ENCODE results near the gene CCDC9.

CCDC9 gene

GRCh38 chr19:47255879-47256692, at the start of gene CCDC9:
CCDC9 (plus strand) TSS chr19:47256525; CDS start chr19:47258401, 1,876 bp downstream.
- peak; percentile 97 to 98 for DNase-seq

GRCh38 chr19:47209319-47210179, 46.8 kb upstream of the CCDC9 start:
- no peak for DNase-seq

More at GRCh38 chr19:47255879-47256692, at the start of gene CCDC9:
- TF ChIP-seq POLR2A (IDR thresholded peaks at IDR 0.05; ENCODE audit: low read length), result peak; percentile 91
- no peak for TF ChIP-seq GATA1 (IDR thresholded peaks at IDR 0.05; ENCODE audit: low read depth, low read length)

GRCh38 chr19:47210180-47210490, 46.2 kb upstream of the CCDC9 start:
- DNase-seq, result no peak
- TF ChIP-seq POLR2A (IDR thresholded peaks at IDR 0.05; ENCODE audit: low read length), result no peak
- TF ChIP-seq GATA1 (IDR thresholded peaks at IDR 0.05; ENCODE audit: low read depth, low read length), result no peak

More at GRCh38 chr19:47209319-47210179, 46.8 kb upstream of the CCDC9 start:
- TF ChIP-seq POLR2A (IDR thresholded peaks at IDR 0.05; ENCODE audit: low read length) (no peak), GATA1 (IDR thresholded peaks at IDR 0.05; ENCODE audit: low read depth, low read length) (no peak)

- DNase-seq, result peak; percentile 86 to 94
- TF ChIP-seq POLR2A (IDR thresholded peaks at IDR 0.05; ENCODE audit: low read length), result no peak
- TF ChIP-seq GATA1 (IDR thresholded peaks at IDR 0.05; ENCODE audit: low read depth, low read length), result no peak
Measured at GRCh38 chr19:47210689-47211316, 45.5 kb upstream of the CCDC9 start.

- no peak for DNase-seq
- TF ChIP-seq GATA1 (IDR thresholded peaks at IDR 0.05; ENCODE audit: low read depth, low read length), result no peak
- TF ChIP-seq POLR2A (IDR thresholded peaks at IDR 0.05; ENCODE audit: low read length), result no peak
Measured at GRCh38 chr19:47215581-47215980, 40.7 kb upstream of the CCDC9 start.

GRCh38 chr19:47221080-47221841, 35.1 kb upstream of the CCDC9 start:
- TF ChIP-seq POLR2A (IDR thresholded peaks at IDR 0.05; ENCODE audit: low read length) (no peak), GATA1 (IDR thresholded peaks at IDR 0.05; ENCODE audit: low read depth, low read length) (no peak)
- DNase-seq, result no peak

- no peak for TF ChIP-seq GATA1 (IDR thresholded peaks at IDR 0.05; ENCODE audit: low read depth, low read length)
- no peak for TF ChIP-seq POLR2A (IDR thresholded peaks at IDR 0.05; ENCODE audit: low read length)
- DNase-seq, result no peak
Measured at GRCh38 chr19:47221890-47222289, 34.4 kb upstream of the CCDC9 start.

- TF ChIP-seq GATA1 (IDR thresholded peaks at IDR 0.05; ENCODE audit: low read depth, low read length) (no peak), POLR2A (IDR thresholded peaks at IDR 0.05; ENCODE audit: low read length) (peak; percentile 89)
- DNase-seq, result peak; percentile 92 to 97
Measured at GRCh38 chr19:47225746-47226425, 30.4 kb upstream of the CCDC9 start.

- no peak for TF ChIP-seq GATA1 (IDR thresholded peaks at IDR 0.05; ENCODE audit: low read depth, low read length)
- peak; percentile 61 for TF ChIP-seq POLR2A (IDR thresholded peaks at IDR 0.05; ENCODE audit: low read length)
- DNase-seq, result peak; percentile 91 to 92
Measured at GRCh38 chr19:47226426-47227351, 29.6 kb upstream of the CCDC9 start.

GRCh38 chr19:47227352-47228167, 28.8 kb upstream of the CCDC9 start:
- peak; percentile 47 for TF ChIP-seq POLR2A (IDR thresholded peaks at IDR 0.05; ENCODE audit: low read length)
- no peak for TF ChIP-seq GATA1 (IDR thresholded peaks at IDR 0.05; ENCODE audit: low read depth, low read length)
- peak; percentile 79 to 87 for DNase-seq

Data from erythroblast (primary cell).